DOHH2 (cell line): ENCODE data around the gene PPP1R12A.
A peak's percentile ranks its signal among the peaks of the same experiment; 100 is the strongest.

ENCODE experiments used
- H3F3A ChIP-seq: fragments of 200-600 bp; sonication (generic), shearing (Covaris generic); 2 replicates; pipeline ENCODE4 v1.6.0; 2016; ENCODE audit warnings: antibody characterized with exemption, mild to moderate bottlenecking; ENCODE audit not compliant: control insufficient read depth, insufficient read depth
- H3K27ac ChIP-seq: fragments of 200-600 bp; sonication (generic); 2 replicates; pipeline ENCODE4 v1.5.1; 2014; ENCODE audit warnings: low read depth, mild to moderate bottlenecking, low read length, moderate library complexity
- H3K27me3 ChIP-seq: fragments of 200-600 bp; sonication (generic); 2 replicates; pipeline ENCODE4 v1.6.1; 2014; ENCODE audit warnings: mild to moderate bottlenecking, low read length, mixed read lengths; ENCODE audit not compliant: control insufficient read depth
- H3K36me3 ChIP-seq: fragments of 200-600 bp; sonication (generic); 2 replicates; pipeline ENCODE4 v1.6.1; 2014; ENCODE audit warnings: mild to moderate bottlenecking, low read length, moderate library complexity, mixed read lengths; ENCODE audit not compliant: control insufficient read depth
- H3K4me1 ChIP-seq: fragments of 200-600 bp; sonication (generic); 2 replicates; pipeline ENCODE4 v1.6.1; 2014; ENCODE audit warnings: mild to moderate bottlenecking, low read length, mixed read lengths; ENCODE audit not compliant: control insufficient read depth
- H3K4me2 ChIP-seq: fragments of 200-600 bp; sonication (generic); 2 replicates; pipeline ENCODE4 v1.6.0; 2014; ENCODE audit warnings: mild to moderate bottlenecking, low read length, moderate library complexity
- H3K4me3 ChIP-seq: fragments of 200-600 bp; sonication (generic); 2 replicates; pipeline ENCODE4 v1.5.1; 2014; ENCODE audit warnings: mild to moderate bottlenecking, low read length, mixed read lengths
- H3K79me2 ChIP-seq: fragments of 200-600 bp; sonication (generic); 2 replicates; pipeline ENCODE4 v1.6.1; 2014; ENCODE audit warnings: mild to moderate bottlenecking, low read length, mixed read lengths; ENCODE audit not compliant: control insufficient read depth
- H3K9me2 ChIP-seq: fragments of 200-600 bp; sonication (generic); replicated peaks from 2 replicates; pipeline ENCODE4 v1.6.1; 2014; ENCODE audit warnings: mild to moderate bottlenecking, low read length, mixed read lengths; ENCODE audit not compliant: control insufficient read depth
- H3K9me3 ChIP-seq: fragments of 200-600 bp; sonication (generic); 2 replicates; pipeline ENCODE4 v1.6.1; 2014; ENCODE audit warnings: antibody characterized with exemption, low read length, mixed read lengths; ENCODE audit not compliant: control insufficient read depth, insufficient read depth
- H4K20me1 ChIP-seq: fragments of 200-600 bp; sonication (generic); 2 replicates; pipeline ENCODE4 v1.6.0; 2014; ENCODE audit warnings: low read depth, mild to moderate bottlenecking, antibody characterized with exemption, low read length, moderate library complexity; ENCODE audit not compliant: control insufficient read depth, insufficient read depth
- CTCF ChIP-seq: fragments of 200-600 bp; sonication (generic); IDR thresholded peaks from one replicate; pipeline ENCODE4 v1.5.1; 2014; ENCODE audit warnings: antibody characterized with exemption, mild to moderate bottlenecking, low read depth, low read length; ENCODE audit not compliant: poor library complexity, severe bottlenecking
- EZH2phosphoT487 ChIP-seq: fragments of 200-600 bp; sonication (generic); IDR thresholded peaks from 2 replicates; pipeline ENCODE4 v1.6.1; 2017; ENCODE audit warnings: borderline replicate concordance, mild to moderate bottlenecking, antibody characterized with exemption, low read length, moderate library complexity, mixed read lengths

The PPP1R12A gene

GRCh38 chr12:79935624-79936345, 888 bp upstream of the PPP1R12A start:
- Histone ChIP-seq H3K79me2 (peaks cover 60% of the 10 kb centered on the region), H3K4me1 (peaks cover 42% of the 10 kb centered on the region), H3F3A (no peaks in the 10 kb centered on the region), H3K4me2 (peak overlapping the region; percentile 78), H3K27ac (peak overlapping the region; percentile 80), H4K20me1 (peaks cover 24% of the 10 kb centered on the region), H3K9me3 (no peaks in the 10 kb centered on the region), H3K36me3 (peaks cover 15% of the 10 kb centered on the region), H3K27me3 (no peaks in the 10 kb centered on the region), H3K4me3 (peak overlapping the region; percentile 98), H3K9me2 (no peaks in the 10 kb centered on the region)
- TF ChIP-seq CTCF = no peak
- no peak for TF ChIP-seq EZH2phosphoT487

GRCh38 chr12:79934281-79935020, 446 bp downstream of the PPP1R12A start:
- H3K27ac ChIP-seq = peak overlapping the region; percentile 80
- H3K79me2 ChIP-seq = peaks cover 73% of the 10 kb centered on the region
- TF ChIP-seq CTCF = no peak
- TF ChIP-seq EZH2phosphoT487 = no peak
- peak overlapping the region; percentile 98 for H3K4me3 ChIP-seq
- peaks cover 18% of the 10 kb centered on the region for H3K36me3 ChIP-seq
- H3K9me3 ChIP-seq = no peaks in the 10 kb centered on the region
- H3K4me1 ChIP-seq = peaks cover 37% of the 10 kb centered on the region
- H3K4me2 ChIP-seq = peak overlapping the region; percentile 78
- peaks cover 29% of the 10 kb centered on the region for H4K20me1 ChIP-seq
- H3F3A ChIP-seq = no peaks in the 10 kb centered on the region
- no peaks in the 10 kb centered on the region for H3K9me2 ChIP-seq
- H3K27me3 ChIP-seq = no peaks in the 10 kb centered on the region

GRCh38 chr12:79933532-79934264, 1.2 kb downstream of the PPP1R12A start:
- no peaks in the 10 kb centered on the region for H3K9me3 ChIP-seq
- peak overlapping the region; percentile 78 for H3K4me2 ChIP-seq
- H3K9me2 ChIP-seq = no peaks in the 10 kb centered on the region
- H3K27me3 ChIP-seq = no peaks in the 10 kb centered on the region
- H4K20me1 ChIP-seq = peaks cover 33% of the 10 kb centered on the region
- H3K27ac ChIP-seq = peak overlapping the region; percentile 80
- peaks cover 18% of the 10 kb centered on the region for H3K36me3 ChIP-seq
- no peaks in the 10 kb centered on the region for H3F3A ChIP-seq
- peaks cover 81% of the 10 kb centered on the region for H3K79me2 ChIP-seq
- TF ChIP-seq CTCF (no peak), EZH2phosphoT487 (no peak)
- H3K4me3 ChIP-seq = peak overlapping the region; percentile 98
- H3K4me1 ChIP-seq = peaks cover 42% of the 10 kb centered on the region
